Activated CD8-positive, alpha-beta T cell treated with anti-CD3 and anti-CD28 coated beads for 36 hours (primary cell): ENCODE data around the gene PRAC1. TPM values are rescaled to one million over a fixed set of nuclear protein-coding genes. Genes with fewer than 3 reads are reported as not detected.

ENCODE experiments used
- ATAC-seq: fragments of 200-7000 bp; cut with Tn5 transposase; one replicate; pipeline ENCODE4 v1.10.0; 2021; ENCODE audit warnings: mild to moderate bottlenecking, moderate library complexity
- CTCF ChIA-PET: fragments of 350-600 bp; sonication (Branson Sonifier 250); formaldehyde crosslinking; loops from one replicate; lab custom pipeline; 2021; ENCODE audit warnings: antibody characterized with exemption; lab: Charles Lee
- POLR2A ChIA-PET: fragments of 350-600 bp; sonication (Branson Sonifier 250); formaldehyde crosslinking; loops from one replicate; lab custom pipeline; 2021; ENCODE audit warnings: antibody characterized with exemption; lab: Charles Lee
- DNase-seq: peaks from one replicate; pipeline ENCODE4 v3.0.0-alpha.2; 2020
- H3K27ac Mint-ChIP-seq: one replicate; pipeline ENCODE4 v1.8.0; 2021; ENCODE audit warnings: mild to moderate bottlenecking, mixed read lengths
- H3K27me3 Mint-ChIP-seq: one replicate; pipeline ENCODE4 v1.8.0; 2021; ENCODE audit warnings: mixed read lengths
- H3K36me3 Mint-ChIP-seq: one replicate; pipeline ENCODE4 v1.8.0; 2021; ENCODE audit warnings: low read depth, mixed read lengths
- H3K4me1 Mint-ChIP-seq: one replicate; pipeline ENCODE4 v1.8.0; 2021; ENCODE audit warnings: low read depth, mixed read lengths
- H3K4me3 Mint-ChIP-seq: one replicate; pipeline ENCODE4 v1.8.0; 2021; ENCODE audit warnings: mild to moderate bottlenecking, moderate library complexity, mixed read lengths
- H3K9me3 Mint-ChIP-seq: one replicate; pipeline ENCODE4 v1.8.0; 2021; ENCODE audit warnings: mixed read lengths
- CTCF ChIP-seq: fragments of 200-600 bp; IDR thresholded peaks from one replicate; pipeline ENCODE4 v1.8.0; 2022; ENCODE audit warnings: antibody characterized with exemption, mild to moderate bottlenecking
- intact Hi-C: fragments of 100-400 bp; cut with micrococcal nuclease; formaldehyde crosslinking; loops from one replicate; pipeline ENCODE4 v1.10.0; 2022
- microRNA-seq: library from miRNA; unstranded; fragments of <30 nt; microRNA quantifications from one replicate; pipeline ENCODE4 v1.2.0, GENCODE V29; 2022; ENCODE audit warnings: borderline microRNAs expressed, borderline replicate concordance
- total RNA-seq, 2 experiments: library from RNA; stranded (reverse); gene quantifications; one replicate each; pipeline ENCODE4 v1.2.3, GENCODE V29; 2021

PRAC1 gene
- total RNA-seq, 2 experiments from 2014 or later = not detected

DNA sequence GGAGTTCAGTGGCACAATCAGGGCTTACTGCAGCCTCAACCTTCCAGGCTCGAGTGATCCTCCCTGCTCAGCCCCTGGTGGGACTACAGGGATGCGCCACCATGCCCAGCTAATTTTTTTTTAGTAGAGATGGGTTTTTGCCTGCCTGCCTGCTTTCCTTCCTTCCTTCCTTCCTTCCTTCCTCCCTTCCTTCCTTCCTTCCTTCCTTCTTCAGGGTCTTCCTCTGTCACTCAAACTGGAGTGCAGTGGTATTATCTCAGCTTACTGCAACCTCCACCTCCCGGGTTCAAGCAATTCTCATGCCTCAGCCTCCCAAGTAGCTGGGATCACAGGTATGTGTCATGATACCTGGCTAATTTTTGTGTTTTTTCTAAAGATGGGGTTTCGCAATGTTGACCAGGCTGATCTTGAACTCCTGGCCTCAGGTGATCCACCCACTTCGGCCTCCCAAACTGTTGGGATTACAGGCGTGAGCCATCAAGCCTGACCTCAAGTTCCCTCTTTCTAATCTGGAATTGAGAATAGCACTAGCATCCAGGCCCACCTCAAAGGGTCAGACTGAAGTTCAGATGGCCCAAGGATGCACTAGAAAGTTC is 45.3 kb downstream of the PRAC1 start:
- ATAC-seq = no peak
- H3K4me1 Mint-ChIP-seq = peaks cover 2% of the 10 kb centered on the region
- H3K9me3 Mint-ChIP-seq = no peaks in the 10 kb centered on the region
- no peak overlapping the region for H3K27ac Mint-ChIP-seq
- TF ChIP-seq CTCF = no peak
- H3K27me3 Mint-ChIP-seq = peaks cover 18% of the 10 kb centered on the region
- POLR2A ChIA-PET = no interaction called here
- intact Hi-C loops = loop anchor here (5.0 to 10.0 kb wide), 2 partner anchors 115 to 358 kb away; no protein-coding TSS in a partner anchor
- CTCF ChIA-PET = interaction anchor here (0.9 to 4.9 kb wide), 11 partner anchors 10 to 355 kb away, joined by 3 to 83 read pairs (median 5); no protein-coding TSS in a partner anchor
- no peak for DNase-seq
- H3K4me3 Mint-ChIP-seq = no peak overlapping the region
- H3K36me3 Mint-ChIP-seq = no peaks in the 10 kb centered on the region

DNA sequence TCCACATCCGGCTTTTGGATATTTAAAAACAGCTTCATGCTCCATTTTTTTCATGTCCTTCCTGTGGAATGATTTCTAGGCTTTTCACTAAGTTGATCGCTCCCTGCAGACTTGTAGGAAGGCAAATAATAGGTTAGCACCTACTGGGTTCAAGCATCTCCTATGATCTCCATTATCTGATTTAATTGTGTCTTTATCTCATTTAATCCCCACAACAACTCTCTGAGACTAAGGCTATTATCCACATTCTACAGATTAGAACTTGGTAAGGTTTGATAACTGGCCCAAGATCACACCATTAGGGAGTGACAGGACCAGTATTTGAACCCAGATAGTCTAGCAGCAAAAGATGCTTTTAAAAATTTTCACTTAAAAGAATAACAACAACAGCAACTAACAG is 50.0 kb downstream of the PRAC1 start:
- H3K4me1 Mint-ChIP-seq = peaks cover 5% of the 10 kb centered on the region
- no peak for TF ChIP-seq CTCF
- intact Hi-C loops = loop anchor here (10.0 kb wide), 1 partner anchor 362 kb away; no protein-coding TSS in a partner anchor
- peaks cover 33% of the 10 kb centered on the region for H3K27me3 Mint-ChIP-seq
- no peak overlapping the region for H3K4me3 Mint-ChIP-seq
- no peak overlapping the region for H3K27ac Mint-ChIP-seq
- no peaks in the 10 kb centered on the region for H3K9me3 Mint-ChIP-seq
- POLR2A ChIA-PET = no interaction called here
- ATAC-seq = no peak
- DNase-seq = no peak
- H3K36me3 Mint-ChIP-seq = no peaks in the 10 kb centered on the region
- CTCF ChIA-PET = interaction anchor here (0.6 to 4.2 kb wide), 24 partner anchors 12 to 304 kb away, joined by 3 to 21 read pairs (median 5); partner anchors contain the start of gene PRAC2

Small RNA genes within 50 kb of the gene (microRNA-seq; reads per million reads assigned to microRNA genes)
- not detected for gene MIR3185

Other genes starting within 250 kb of the PRAC1 start
- gene HOXB1, start 191.5 kb downstream of the PRAC1 start, total RNA-seq = not detected
- gene HOXB2, start 177.4 kb downstream of the PRAC1 start, total RNA-seq = 10 to 100 TPM; 12.6 to 13.0 TPM
- gene HOXB4, start 144.2 kb downstream of the PRAC1 start, total RNA-seq = 1 to 10 TPM; 1.7 to 2.0 TPM
- 1 to 10 TPM; 1.4 to 2.0 TPM for gene HOXB3, start 132.3 kb downstream of the PRAC1 start, total RNA-seq
- gene HOXB5, start 128.7 kb downstream of the PRAC1 start, total RNA-seq = not detected
- not detected for gene HOXB6, start 117.5 kb downstream of the PRAC1 start, total RNA-seq
- gene HOXB7, start 111.5 kb downstream of the PRAC1 start, total RNA-seq = 1 to 10 TPM in 1 of 2 experiments, under 1 TPM in 1; 0.50 to 1.0 TPM
- not detected for gene HOXB8, start 107.2 kb downstream of the PRAC1 start, total RNA-seq
- gene HOXB9, start 96.2 kb downstream of the PRAC1 start, total RNA-seq = 1 to 10 TPM; 6.9 to 7.0 TPM
- gene PRAC2, start 667 bp upstream of the PRAC1 start, total RNA-seq = not detected
- not detected for gene HOXB13, start 6.2 kb upstream of the PRAC1 start, total RNA-seq
- gene TTLL6, start 94.7 kb upstream of the PRAC1 start, total RNA-seq = not detected
- gene CALCOCO2, start 108.5 kb upstream of the PRAC1 start, total RNA-seq = 10 to 100 TPM; 69.2 to 73.1 TPM
- 100 to 1,000 TPM; 125 to 131 TPM for gene ATP5MC1, start 170.3 kb upstream of the PRAC1 start, total RNA-seq
- gene UBE2Z, start 185.9 kb upstream of the PRAC1 start, total RNA-seq = 10 to 100 TPM; 71.1 to 74.3 TPM
- gene SNF8, start 222.3 kb upstream of the PRAC1 start, total RNA-seq = 10 to 100 TPM; 87.5 to 99.7 TPM
- gene GIP, start 246.1 kb upstream of the PRAC1 start, total RNA-seq = not detected